ENCODE results near the gene OMD.

Gene OMD

GRCh38 chr9:92444841-92445240, 20.6 kb upstream of the OMD start:
- Histone ChIP-seq H3K79me2 (no peaks in the 10 kb centered on the region), H3K4me2 (ENCODE audit: low read length) (no peak overlapping the region), H2AFZ (no peak overlapping the region), H3K27ac (no peak overlapping the region), H3K9ac (no peak overlapping the region), H3K27me3 (ENCODE audit: control insufficient read depth, insufficient read depth, low read length) (no peaks in the 10 kb centered on the region), H3K4me1 (no peaks in the 10 kb centered on the region), H3K4me3 (ENCODE audit: low read depth, low read length) (no peak overlapping the region), H3K9me3 (ENCODE audit: control insufficient read depth, low read length) (no peaks in the 10 kb centered on the region), H3K36me3 (ENCODE audit: control insufficient read depth, insufficient read depth, low read length) (no peaks in the 10 kb centered on the region)
- TF ChIP-seq, protein P1, sequence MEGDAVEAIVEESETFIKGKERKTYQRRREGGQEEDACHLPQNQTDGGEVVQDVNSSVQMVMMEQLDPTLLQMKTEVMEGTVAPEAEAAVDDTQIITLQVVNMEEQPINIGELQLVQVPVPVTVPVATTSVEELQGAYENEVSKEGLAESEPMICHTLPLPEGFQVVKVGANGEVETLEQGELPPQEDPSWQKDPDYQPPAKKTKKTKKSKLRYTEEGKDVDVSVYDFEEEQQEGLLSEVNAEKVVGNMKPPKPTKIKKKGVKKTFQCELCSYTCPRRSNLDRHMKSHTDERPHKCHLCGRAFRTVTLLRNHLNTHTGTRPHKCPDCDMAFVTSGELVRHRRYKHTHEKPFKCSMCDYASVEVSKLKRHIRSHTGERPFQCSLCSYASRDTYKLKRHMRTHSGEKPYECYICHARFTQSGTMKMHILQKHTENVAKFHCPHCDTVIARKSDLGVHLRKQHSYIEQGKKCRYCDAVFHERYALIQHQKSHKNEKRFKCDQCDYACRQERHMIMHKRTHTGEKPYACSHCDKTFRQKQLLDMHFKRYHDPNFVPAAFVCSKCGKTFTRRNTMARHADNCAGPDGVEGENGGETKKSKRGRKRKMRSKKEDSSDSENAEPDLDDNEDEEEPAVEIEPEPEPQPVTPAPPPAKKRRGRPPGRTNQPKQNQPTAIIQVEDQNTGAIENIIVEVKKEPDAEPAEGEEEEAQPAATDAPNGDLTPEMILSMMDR (IDR thresholded peaks at IDR 0.05) = no peak

DNA sequence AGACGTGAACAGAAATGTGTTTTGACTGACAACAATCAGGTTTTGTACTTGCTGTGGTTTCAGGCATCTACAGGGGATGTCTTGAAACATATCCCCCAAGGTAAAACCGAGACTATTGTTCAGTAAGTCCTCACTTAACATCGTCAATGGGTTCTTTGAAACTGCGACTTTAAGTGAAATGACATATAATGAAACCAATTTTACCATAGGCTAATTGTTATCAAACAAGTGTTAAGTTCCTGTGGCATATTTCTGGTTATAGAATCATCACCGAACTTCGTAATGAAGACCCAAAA, 16.4 kb upstream of the OMD start:
- Histone ChIP-seq H3K79me2 (no peaks in the 10 kb centered on the region), H3K4me1 (no peaks in the 10 kb centered on the region), H3K27ac (no peak overlapping the region), H3K36me3 (ENCODE audit: control insufficient read depth, insufficient read depth, low read length) (no peaks in the 10 kb centered on the region), H3K9ac (no peak overlapping the region), H3K4me3 (ENCODE audit: low read depth, low read length) (no peak overlapping the region), H3K4me2 (ENCODE audit: low read length) (no peak overlapping the region), H3K9me3 (ENCODE audit: control insufficient read depth, low read length) (no peaks in the 10 kb centered on the region), H2AFZ (no peak overlapping the region), H3K27me3 (ENCODE audit: control insufficient read depth, insufficient read depth, low read length) (no peaks in the 10 kb centered on the region)
- TF ChIP-seq, protein P1 (IDR thresholded peaks at IDR 0.05) = no peak

- H3K27me3 ChIP-seq (ENCODE audit: control insufficient read depth, insufficient read depth, low read length) = no peaks in the 10 kb centered on the region
- TF ChIP-seq, protein P1 (IDR thresholded peaks at IDR 0.05) = no peak
- no peak overlapping the region for H3K27ac ChIP-seq
- H3K4me3 ChIP-seq (ENCODE audit: low read depth, low read length) = no peak overlapping the region
- H2AFZ ChIP-seq = no peak overlapping the region
- H3K4me2 ChIP-seq (ENCODE audit: low read length) = no peak overlapping the region
- no peaks in the 10 kb centered on the region for H3K4me1 ChIP-seq
- no peak overlapping the region for H3K9ac ChIP-seq
- H3K79me2 ChIP-seq = no peaks in the 10 kb centered on the region
- no peaks in the 10 kb centered on the region for H3K9me3 ChIP-seq (ENCODE audit: control insufficient read depth, low read length)
- H3K36me3 ChIP-seq (ENCODE audit: control insufficient read depth, insufficient read depth, low read length) = no peaks in the 10 kb centered on the region
Observed at GRCh38 chr9:92439921-92440750, 15.9 kb upstream of the OMD start.

- H3K27ac ChIP-seq = no peak overlapping the region
- no peaks in the 10 kb centered on the region for H3K9me3 ChIP-seq (ENCODE audit: control insufficient read depth, low read length)
- no peaks in the 10 kb centered on the region for H3K79me2 ChIP-seq
- H3K4me2 ChIP-seq (ENCODE audit: low read length) = no peak overlapping the region
- H3K27me3 ChIP-seq (ENCODE audit: control insufficient read depth, insufficient read depth, low read length) = no peaks in the 10 kb centered on the region
- H3K4me1 ChIP-seq = no peaks in the 10 kb centered on the region
- no peak overlapping the region for H3K9ac ChIP-seq
- TF ChIP-seq, protein P1 (IDR thresholded peaks at IDR 0.05) = peak; percentile 11
- no peak overlapping the region for H2AFZ ChIP-seq
- no peak overlapping the region for H3K4me3 ChIP-seq (ENCODE audit: low read depth, low read length)
- H3K36me3 ChIP-seq (ENCODE audit: control insufficient read depth, insufficient read depth, low read length) = no peaks in the 10 kb centered on the region
Observed at GRCh38 chr9:92438900-92439526, 14.7 kb upstream of the OMD start.

DNA sequence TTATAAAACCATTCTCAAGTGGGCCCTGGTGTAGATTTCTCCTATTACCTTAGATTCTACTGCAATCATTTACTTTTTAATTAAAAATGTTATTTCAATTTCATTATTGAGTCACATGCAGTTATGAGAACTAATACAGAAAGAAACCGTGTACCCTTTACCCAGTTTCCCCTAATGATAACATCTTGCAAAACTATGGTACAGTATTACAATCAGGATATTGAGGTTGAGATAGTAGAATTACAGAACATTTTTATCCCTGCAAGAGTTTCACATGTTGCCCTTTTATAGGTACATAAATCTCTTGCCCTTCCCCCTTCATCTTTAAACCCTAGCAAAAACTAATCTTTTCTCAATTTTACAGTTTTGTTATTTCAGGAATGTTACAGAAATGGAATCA, 11.0 kb upstream of the OMD start:
- TF ChIP-seq, protein P1 (IDR thresholded peaks at IDR 0.05) = no peak
- Histone ChIP-seq H3K9ac (no peak overlapping the region), H3K9me3 (ENCODE audit: control insufficient read depth, low read length) (no peaks in the 10 kb centered on the region), H3K27ac (no peak overlapping the region), H3K27me3 (ENCODE audit: control insufficient read depth, insufficient read depth, low read length) (no peaks in the 10 kb centered on the region), H3K4me3 (ENCODE audit: low read depth, low read length) (no peak overlapping the region), H3K4me1 (no peaks in the 10 kb centered on the region), H3K4me2 (ENCODE audit: low read length) (no peak overlapping the region), H2AFZ (no peak overlapping the region), H3K36me3 (ENCODE audit: control insufficient read depth, insufficient read depth, low read length) (no peaks in the 10 kb centered on the region), H3K79me2 (no peaks in the 10 kb centered on the region)
